Stimulated activated CD4-positive, alpha-beta T cell treated with anti-CD3 and anti-CD28 coated beads, Interleukin-1b, Interleukin-23, amount 100 ng/mL, for 48 hours (primary cell): ENCODE data around the gene ANKRD17.
A peak's percentile ranks its signal among the peaks of the same experiment; 100 is the strongest.
"Not testable (repeated sequence)": the region's sequence is repeated elsewhere in the genome, so short reads cannot be mapped to it uniquely, and the experiment has no call there.

Experiments used
- DNase-seq: peaks from one replicate; pipeline ENCODE4 v3.0.0-alpha.2; 2020

The ANKRD17 gene

DNA sequence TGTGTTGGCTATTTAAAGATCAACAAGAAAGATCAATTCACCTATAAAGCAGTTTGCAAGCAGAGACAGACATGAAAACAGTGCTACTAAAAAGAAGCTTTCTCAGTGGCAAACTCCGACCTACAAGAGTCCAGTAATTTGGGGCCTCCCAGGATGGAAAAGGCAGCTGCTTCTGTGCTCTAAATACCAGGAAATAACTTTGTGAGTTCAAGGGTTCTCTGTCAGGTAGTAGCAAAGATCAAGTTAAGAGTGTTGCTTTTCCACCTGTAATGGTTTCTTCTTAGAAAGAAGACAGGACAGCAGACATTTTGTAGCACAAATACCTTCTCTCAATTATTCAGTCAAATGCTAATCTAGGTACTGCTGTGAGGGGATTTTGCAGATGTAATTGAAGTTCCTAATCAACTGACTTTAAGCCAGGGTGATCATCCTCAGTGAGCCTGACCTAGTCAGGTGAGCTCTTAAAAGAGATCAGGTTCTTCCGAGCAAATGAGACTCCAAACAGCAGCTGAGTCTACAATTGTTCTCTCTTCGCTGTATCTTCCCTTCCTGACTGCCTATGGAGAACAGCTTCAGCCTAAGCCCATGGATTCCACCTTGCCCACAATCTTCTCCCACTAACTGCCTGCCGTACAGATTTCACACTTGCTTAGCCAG, 13.5 kb downstream of the ANKRD17 start:
- no peak for DNase-seq

DNA sequence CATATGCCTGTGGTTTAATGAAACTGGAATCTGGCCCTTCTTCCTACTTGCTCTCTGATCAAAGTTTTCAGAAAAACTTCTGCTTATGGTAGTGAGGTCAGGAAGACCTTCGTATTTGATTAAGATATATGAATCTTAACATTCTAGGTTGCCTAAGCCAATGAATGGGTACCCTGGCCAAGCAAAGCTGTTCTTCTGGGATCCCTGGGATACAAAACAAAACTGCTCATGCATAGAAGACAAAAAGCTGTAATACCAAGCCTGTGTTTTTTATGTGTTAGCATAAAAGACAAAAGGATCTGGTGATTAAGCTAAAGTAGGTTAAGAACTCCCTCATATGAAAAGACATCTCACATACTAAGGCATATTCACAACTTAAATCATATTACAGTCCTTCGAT, 21.6 kb downstream of the ANKRD17 start:
- DNase-seq: no peak

GRCh38 chr4:73236151-73236550, 22.4 kb downstream of the ANKRD17 start:
- no peak for DNase-seq

DNA sequence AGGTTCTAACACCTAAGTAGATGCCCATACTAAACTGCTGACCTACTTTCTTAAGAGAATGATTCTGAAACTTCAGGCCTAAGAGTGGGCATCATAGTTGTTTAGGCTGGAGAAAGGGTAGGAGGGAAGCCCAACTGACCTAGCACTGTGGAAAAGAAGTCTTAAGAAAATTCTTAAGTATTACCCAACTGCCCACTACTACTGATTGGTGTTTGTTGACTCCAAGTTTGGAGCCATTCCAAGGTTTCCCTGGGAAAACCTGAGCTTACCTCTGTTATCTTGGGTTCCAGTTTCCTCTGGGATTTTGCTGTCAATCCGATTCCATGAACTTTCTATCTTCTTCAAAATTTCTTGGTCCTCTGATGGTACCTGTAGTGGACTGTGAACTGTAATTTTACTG, 23.9 kb downstream of the ANKRD17 start:
- DNase-seq: no peak

- DNase-seq: no peak
Observed at GRCh38 chr4:73231518-73232487, 26.8 kb downstream of the ANKRD17 start.

DNA sequence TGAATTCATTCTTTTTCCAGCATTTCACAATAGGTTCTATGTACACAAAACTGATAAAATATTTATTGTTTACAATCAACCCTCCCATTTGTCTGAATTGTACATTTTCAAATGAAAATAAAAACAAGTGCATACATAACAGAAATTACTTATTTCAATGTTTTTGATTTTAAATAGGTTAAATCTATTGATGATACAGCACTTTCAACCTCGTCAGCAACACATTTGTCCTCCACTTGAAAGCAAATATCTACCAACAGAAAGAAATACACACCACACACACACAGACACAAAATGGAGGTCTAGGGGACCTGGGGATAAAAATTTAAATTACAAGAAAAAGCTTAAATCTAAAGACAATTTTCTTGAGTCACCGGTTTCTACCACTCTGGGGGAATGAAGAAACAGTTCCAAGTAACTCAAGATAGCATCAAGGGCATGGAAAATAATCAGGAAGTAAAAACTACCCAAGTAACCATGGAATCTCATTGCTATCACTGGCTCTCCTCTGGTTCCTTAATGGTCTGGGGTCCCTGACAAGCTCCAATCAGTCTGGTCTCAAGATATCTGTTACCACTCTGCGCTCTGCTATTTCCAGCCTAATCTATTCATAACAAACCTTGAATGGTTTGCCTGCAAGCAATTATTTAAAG, 27.6 kb downstream of the ANKRD17 start:
- no peak for DNase-seq

GRCh38 chr4:73228800-73229199, 29.8 kb downstream of the ANKRD17 start:
- DNase-seq: not testable (repeated sequence)

- no peak for DNase-seq
Observed at GRCh38 chr4:73224886-73225285, 33.7 kb downstream of the ANKRD17 start.

GRCh38 chr4:73223258-73223650, 35.3 kb downstream of the ANKRD17 start:
- DNase-seq: no peak

DNA sequence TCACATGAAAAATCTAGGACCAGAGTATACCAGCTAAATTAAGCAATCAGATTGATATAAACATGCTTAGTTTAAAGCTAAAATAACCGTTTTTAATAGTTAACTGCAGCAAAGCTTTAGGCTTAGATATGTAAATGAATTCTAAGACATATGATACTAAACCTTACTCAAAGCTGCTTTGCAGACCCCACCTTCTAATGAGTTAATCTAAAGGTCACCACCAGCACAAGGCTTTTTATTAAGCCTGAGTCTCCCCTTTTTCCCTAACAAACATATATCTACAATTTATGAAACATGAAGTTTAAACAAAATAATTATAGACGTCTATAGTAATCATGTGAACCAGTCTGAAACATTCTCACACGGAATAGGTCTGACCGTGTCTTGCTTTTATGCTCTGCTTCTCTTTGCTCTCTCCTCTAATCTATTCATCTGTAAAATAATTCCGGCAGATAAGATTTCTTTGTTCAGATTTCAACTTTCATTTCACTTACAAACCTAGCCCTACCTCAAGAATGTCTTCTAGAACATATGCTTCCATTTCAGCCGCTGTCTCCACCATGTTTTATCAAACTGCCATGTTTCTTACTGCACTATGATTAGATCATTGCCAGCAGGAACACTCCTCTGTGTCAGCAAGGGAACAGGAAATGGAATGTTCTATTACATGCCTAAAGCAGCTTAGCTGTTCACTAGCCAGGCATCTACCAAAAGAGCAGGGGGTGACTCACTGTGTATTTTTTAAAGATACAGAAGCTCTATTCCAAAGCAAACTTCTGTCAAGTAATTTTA, 35.9 kb downstream of the ANKRD17 start:
- DNase-seq: peak; percentile 55

DNA sequence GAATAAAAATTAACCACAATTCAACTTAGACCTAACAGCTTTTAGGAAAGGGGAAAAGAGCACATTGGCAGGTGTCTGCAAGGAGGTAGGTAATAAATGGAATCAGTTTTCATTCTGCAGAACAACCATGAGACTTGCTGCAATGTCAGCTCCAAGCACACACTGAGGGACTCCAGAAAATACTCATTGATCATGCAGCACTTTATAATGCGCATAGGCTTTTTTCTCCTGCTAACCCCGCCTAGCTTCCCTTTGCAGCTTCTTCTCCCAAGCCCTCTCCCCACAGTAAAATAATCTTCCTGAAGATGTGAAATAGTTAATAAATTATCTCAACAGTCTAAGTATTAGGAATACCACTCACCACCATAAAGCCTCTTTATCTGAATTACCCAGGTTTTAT, 36.9 kb downstream of the ANKRD17 start:
- no peak for DNase-seq

GRCh38 chr4:73220815-73221214, 37.8 kb downstream of the ANKRD17 start:
- DNase-seq: no peak

DNA sequence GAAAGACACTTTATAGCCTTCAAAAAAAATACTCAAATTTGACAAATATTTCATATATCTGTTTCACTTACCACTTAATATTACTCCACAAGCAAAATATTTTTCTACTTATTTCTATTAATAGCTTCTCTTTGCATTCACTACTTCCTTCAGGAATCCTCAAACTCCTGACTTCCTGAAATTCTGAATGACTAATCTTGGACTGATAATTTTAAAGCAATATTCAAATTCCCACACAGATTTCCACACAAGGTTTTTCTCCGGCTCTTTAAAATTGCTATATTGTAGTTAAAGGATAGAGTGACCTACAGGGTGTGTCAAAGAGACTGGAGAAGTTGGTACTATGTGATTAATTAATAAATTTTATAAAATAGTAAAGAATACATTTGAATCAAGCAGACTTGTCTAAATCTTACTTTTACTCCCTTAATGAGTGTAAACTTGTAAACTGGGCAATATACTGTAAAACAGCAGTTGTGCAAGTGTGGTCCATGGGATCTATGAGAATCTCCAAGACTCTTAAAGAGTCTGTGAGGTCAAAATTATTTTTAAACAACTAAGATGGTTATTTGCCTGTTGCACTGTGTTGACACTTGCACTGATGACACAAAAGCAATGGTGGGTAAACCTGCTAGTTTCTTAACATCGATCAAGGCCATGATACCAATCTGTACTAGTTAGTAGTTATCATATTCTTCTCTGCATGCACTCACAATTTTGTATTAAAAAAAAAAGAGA, 44.5 kb downstream of the ANKRD17 start:
- no peak for DNase-seq

- no peak for DNase-seq
Observed at GRCh38 chr4:73212982-73213730, 45.4 kb downstream of the ANKRD17 start.

DNA sequence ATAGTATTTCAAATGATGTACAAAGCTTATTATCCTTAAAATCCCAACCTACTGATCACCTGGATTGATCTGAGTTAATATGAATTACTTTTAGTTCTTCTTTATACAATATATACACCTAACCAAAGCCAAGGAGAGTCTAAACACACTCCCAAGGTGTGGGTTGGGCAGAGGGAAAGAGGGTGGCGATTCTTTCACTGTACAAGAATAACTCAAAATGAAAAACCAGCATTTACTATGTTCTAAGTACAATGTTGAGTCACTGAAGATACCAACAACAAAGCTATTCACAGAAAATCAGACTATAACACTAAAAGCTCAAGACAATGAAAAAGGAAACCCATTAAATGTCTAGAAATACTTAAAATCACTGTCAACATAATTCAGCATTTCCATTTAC, 46.6 kb downstream of the ANKRD17 start:
- DNase-seq: no peak

DNA sequence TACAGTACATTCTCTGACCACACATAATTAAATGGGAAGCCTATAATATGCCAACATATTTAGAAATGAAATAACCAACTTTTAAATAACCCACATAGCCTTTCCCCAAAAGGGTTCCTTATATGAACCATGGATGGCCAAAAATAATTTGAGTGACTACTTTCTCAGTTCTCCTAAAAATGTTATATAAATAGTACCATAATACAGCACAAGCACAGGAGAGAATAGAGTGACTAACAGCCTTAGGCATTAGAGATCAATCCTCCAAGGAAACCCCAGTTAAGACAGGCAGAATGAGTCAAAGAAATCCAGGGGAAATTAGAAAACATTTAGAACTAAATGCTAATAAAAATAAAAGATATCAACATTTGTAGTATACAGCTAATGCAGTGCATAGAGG, 50.2 kb downstream of the ANKRD17 start:
- DNase-seq: no peak

GRCh38 chr4:73206236-73206635, 52.4 kb downstream of the ANKRD17 start:
- no peak for DNase-seq

DNA sequence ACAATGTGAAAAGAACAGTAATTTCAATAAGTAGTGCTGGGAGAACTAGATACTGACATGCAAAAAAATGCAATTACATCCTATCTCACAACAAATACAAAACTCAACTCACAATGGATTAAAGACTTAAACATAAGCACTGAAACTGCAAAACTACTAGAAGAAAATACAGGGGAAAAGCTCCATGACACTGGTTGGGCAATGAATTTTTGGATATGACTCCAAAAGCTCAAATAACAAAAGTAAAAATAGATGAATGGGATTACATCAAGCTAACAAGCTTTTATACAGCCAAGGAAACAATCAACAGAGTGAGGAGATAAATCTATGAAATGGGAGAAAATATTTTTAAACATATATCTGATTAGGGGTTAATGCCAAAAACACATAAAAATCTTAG, 53.1 kb downstream of the ANKRD17 start:
- no peak for DNase-seq

- DNase-seq: not testable (repeated sequence)
Observed at GRCh38 chr4:73203976-73204375, 54.6 kb downstream of the ANKRD17 start.

DNA sequence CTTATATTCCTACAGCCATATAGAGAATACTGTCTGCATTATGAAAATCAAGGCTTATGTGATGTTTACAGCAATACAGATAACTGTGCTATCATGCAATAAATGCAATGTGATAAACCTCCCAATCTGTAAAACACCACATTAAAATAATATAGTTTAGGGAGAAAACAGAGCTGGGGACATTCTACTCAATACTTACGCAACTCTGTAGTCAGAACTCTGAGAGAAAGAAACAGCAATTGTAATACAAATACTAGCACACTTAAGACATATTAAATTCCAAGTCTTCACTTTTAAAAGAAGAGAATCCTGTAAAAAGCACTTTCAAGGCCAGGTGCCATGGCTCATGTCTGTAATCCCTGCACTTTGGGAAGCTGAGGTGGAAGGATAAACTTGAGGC, 61.4 kb downstream of the ANKRD17 start:
- DNase-seq: no peak

- DNase-seq: no peak
Observed at GRCh38 chr4:73194064-73194463, 64.5 kb downstream of the ANKRD17 start.
